WTC11 (cell line): ENCODE data around the gene ZC3H12D. TPM values are rescaled to one million over a fixed set of nuclear protein-coding genes. Genes with fewer than 3 reads are reported as not detected.

Source experiments
- ATAC-seq: fragments of 200-7000 bp; cut with Tn5 transposase; 2 replicates; pipeline ENCODE4 v1.10.0; 2021; ENCODE audit warnings: mild to moderate bottlenecking, moderate library complexity
- CTCF ChIA-PET: fragments of 300-600 bp; sonication (Branson Sonifier 250); formaldehyde crosslinking; loops from one replicate; lab custom pipeline; 2021; ENCODE audit warnings: antibody characterized with exemption; lab: Charles Lee
- POLR2A ChIA-PET: fragments of 350-600 bp; sonication (Branson Sonifier 250); formaldehyde crosslinking; loops from one replicate; lab custom pipeline; 2021; ENCODE audit warnings: antibody characterized with exemption; lab: Charles Lee
- DNase-seq: peaks from one replicate; pipeline ENCODE4 v3.0.0; 2021; ENCODE audit warnings: low spot score
- H3K27ac Mint-ChIP-seq: 2 replicates; pipeline ENCODE4 v1.8.0; 2021; ENCODE audit warnings: mixed read lengths
- H3K27me3 Mint-ChIP-seq: 2 replicates; pipeline ENCODE4 v1.8.0; 2021; ENCODE audit warnings: low read depth, mild to moderate bottlenecking, moderate library complexity, mixed read lengths
- H3K36me3 Mint-ChIP-seq: 2 replicates; pipeline ENCODE4 v1.8.0; 2021; ENCODE audit warnings: mixed read lengths
- H3K4me1 Mint-ChIP-seq: 2 replicates; pipeline ENCODE4 v1.8.0; 2022; ENCODE audit warnings: mixed read lengths
- H3K4me3 Mint-ChIP-seq: 2 replicates; pipeline ENCODE4 v1.8.0; 2021; ENCODE audit warnings: mild to moderate bottlenecking, moderate library complexity, mixed read lengths
- H3K9me3 Mint-ChIP-seq: 2 replicates; pipeline ENCODE4 v1.8.0; 2021; ENCODE audit warnings: mixed read lengths
- CREM ChIP-seq: sonication (generic); formaldehyde crosslinking; IDR thresholded peaks from 2 replicates; pipeline ENCODE4 v1.8.1; 2022; ENCODE audit warnings: mild to moderate bottlenecking, missing genetic modification reagents, moderate library complexity
- FOXK1 ChIP-seq: sonication (generic); formaldehyde crosslinking; IDR thresholded peaks from 2 replicates; pipeline ENCODE4 v1.8.0; 2022; ENCODE audit warnings: mild to moderate bottlenecking, moderate library complexity, missing genetic modification reagents
- FOXP1 ChIP-seq: sonication (generic); formaldehyde crosslinking; IDR thresholded peaks from 2 replicates; pipeline ENCODE4 v1.8.0; 2022; ENCODE audit warnings: missing genetic modification reagents, mild to moderate bottlenecking, moderate library complexity, borderline replicate concordance
- HMGXB4 ChIP-seq: sonication (generic); formaldehyde crosslinking; IDR thresholded peaks from 2 replicates; pipeline ENCODE4 v1.8.1; 2023; ENCODE audit warnings: mild to moderate bottlenecking, moderate library complexity, missing genetic modification reagents
- JAZF1 ChIP-seq: fragments of 250-450 bp; sonication (Bioruptor Pico); IDR thresholded peaks from 2 replicates; pipeline ENCODE4 v1.9.0; 2021; ENCODE audit warnings: moderate library complexity, mild to moderate bottlenecking, inconsistent platforms
- NR2C2 ChIP-seq: sonication (generic); formaldehyde crosslinking; IDR thresholded peaks from 2 replicates; pipeline ENCODE4 v1.8.0; 2022; ENCODE audit warnings: mild to moderate bottlenecking, missing genetic modification reagents
- NR3C1 ChIP-seq: sonication (generic); formaldehyde crosslinking; conservative IDR thresholded peaks from 2 replicates; pipeline ENCODE4 v1.8.1; 2023; ENCODE audit warnings: low read depth, mild to moderate bottlenecking, missing genetic modification reagents
- PREB ChIP-seq: sonication (generic); formaldehyde crosslinking; IDR thresholded peaks from 2 replicates; pipeline ENCODE4 v1.8.1; 2022; ENCODE audit warnings: mild to moderate bottlenecking, missing genetic modification reagents, moderate library complexity, borderline replicate concordance
- RELA ChIP-seq: sonication (generic); formaldehyde crosslinking; IDR thresholded peaks from 2 replicates; pipeline ENCODE4 v1.8.1; 2022; ENCODE audit warnings: missing genetic modification reagents, mild to moderate bottlenecking, borderline replicate concordance
- RORB ChIP-seq: fragments of 250-450 bp; sonication (Bioruptor Pico); IDR thresholded peaks from 2 replicates; pipeline ENCODE4 v1.9.0; 2021; ENCODE audit warnings: mild to moderate bottlenecking
- SMAD4 ChIP-seq: sonication (generic); formaldehyde crosslinking; IDR thresholded peaks from 2 replicates; pipeline ENCODE4 v1.8.0; 2022; ENCODE audit warnings: mild to moderate bottlenecking, missing genetic modification reagents
- SOX15 ChIP-seq: fragments of 250-450 bp; sonication (Bioruptor Pico); IDR thresholded peaks from 2 replicates; pipeline ENCODE4 v1.9.0; 2021; ENCODE audit warnings: mild to moderate bottlenecking
- ZNF219 ChIP-seq: sonication (generic); formaldehyde crosslinking; IDR thresholded peaks from 2 replicates; pipeline ENCODE4 v1.8.0; 2023; ENCODE audit warnings: missing genetic modification reagents, mild to moderate bottlenecking, borderline replicate concordance
- ZNF281 ChIP-seq: sonication (generic); formaldehyde crosslinking; IDR thresholded peaks from 2 replicates; pipeline ENCODE4 v1.8.0; 2023; ENCODE audit warnings: mild to moderate bottlenecking, missing genetic modification reagents
- ZNF317 ChIP-seq: sonication (generic); formaldehyde crosslinking; IDR thresholded peaks from 2 replicates; pipeline ENCODE4 v1.8.1; 2023; ENCODE audit warnings: low read depth, mild to moderate bottlenecking, moderate library complexity, missing genetic modification reagents, borderline replicate concordance
- ZNF416 ChIP-seq: fragments of 250-450 bp; sonication (Bioruptor Pico); IDR thresholded peaks from 2 replicates; pipeline ENCODE4 v1.9.0; 2021; ENCODE audit warnings: mild to moderate bottlenecking, inconsistent platforms
- ZNF512 ChIP-seq: sonication (generic); formaldehyde crosslinking; IDR thresholded peaks from 2 replicates; pipeline ENCODE4 v1.8.1; 2022; ENCODE audit warnings: missing genetic modification reagents, borderline replicate concordance
- ZSCAN18 ChIP-seq: fragments of 250-450 bp; sonication (Bioruptor Pico); IDR thresholded peaks from 2 replicates; pipeline ENCODE4 v2.1.2; 2022; ENCODE audit warnings: mild to moderate bottlenecking, moderate library complexity
- total RNA-seq: library from RNA; stranded (reverse); gene quantifications from 3 replicates; pipeline ENCODE4 v1.2.3, GENCODE V29; 2021

ZC3H12D gene
- total RNA-seq, 1 experiment from 2014 or later = 0.13 TPM

- DNase-seq (no peak), ATAC-seq (no peak)
- ChIA-PET POLR2A (no interaction called here), CTCF (no interaction called here)
- H3K27ac Mint-ChIP-seq = no peak overlapping the region
- TF ChIP-seq ZNF219 (CRISPR knock-in tag) = no peak
- TF ChIP-seq ZNF416 (CRISPR knock-in tag) = no peak
- no peak for TF ChIP-seq FOXP1 (CRISPR knock-in tag)
- TF ChIP-seq NR3C1 (CRISPR knock-in tag) = no peak
- no peak for TF ChIP-seq ZNF317
- TF ChIP-seq CREM = no peak
- TF ChIP-seq NR2C2 (CRISPR knock-in tag) = no peak
- no peak for TF ChIP-seq HMGXB4 (CRISPR knock-in tag)
- no peak for TF ChIP-seq JAZF1
- no peak for TF ChIP-seq SOX15 (CRISPR knock-in tag)
- no peak for TF ChIP-seq SMAD4 (CRISPR knock-in tag)
- no peak overlapping the region for H3K4me3 Mint-ChIP-seq
- no peaks in the 10 kb centered on the region for H3K36me3 Mint-ChIP-seq
- no peaks in the 10 kb centered on the region for H3K9me3 Mint-ChIP-seq
- H3K27me3 Mint-ChIP-seq = no peaks in the 10 kb centered on the region
- H3K4me1 Mint-ChIP-seq = peaks cover 3% of the 10 kb centered on the region; the same call in 1 of the 2 replicates
Measured at GRCh38 chr6:149438855-149439254, 46.0 kb downstream of the ZC3H12D start.

GRCh38 chr6:149437212-149437611 lies 47.6 kb downstream of the ZC3H12D start:
- peaks cover 7% of the 10 kb centered on the region for H3K4me1 Mint-ChIP-seq
- H3K4me3 Mint-ChIP-seq = no peak overlapping the region
- no peaks in the 10 kb centered on the region for H3K36me3 Mint-ChIP-seq
- ATAC-seq = no peak
- POLR2A ChIA-PET = no interaction called here
- H3K27me3 Mint-ChIP-seq = no peaks in the 10 kb centered on the region
- H3K27ac Mint-ChIP-seq = no peak overlapping the region
- CTCF ChIA-PET = interaction anchor here (1.2 kb wide), 1 partner anchor 247 kb away, joined by 4 read pairs; no protein-coding TSS in a partner anchor
- TF ChIP-seq ZNF281 (CRISPR knock-in tag) (no peak), ZSCAN18 (CRISPR knock-in tag) (no peak), PREB (CRISPR knock-in tag) (no peak), ZNF512 (CRISPR knock-in tag) (no peak), RELA (CRISPR knock-in tag) (no peak), SOX15 (CRISPR knock-in tag) (no peak), FOXP1 (CRISPR knock-in tag) (no peak), RORB (CRISPR knock-in tag) (no peak), FOXK1 (no peak), JAZF1 (no peak)
- no peaks in the 10 kb centered on the region for H3K9me3 Mint-ChIP-seq
- no peak for DNase-seq
